NCI-H510A treated with DMSO at 0.1 percent for 48 hours (cell line): ENCODE measurements around the gene DVL1.

Experiments
- DNase-seq: peaks from one replicate; lab custom pipeline; 2025; lab: John Stamatoyannopoulos, UW

Gene DVL1

GRCh38 chr1:1298861-1299685 lies 50.1 kb downstream of the DVL1 start:
- no peak for DNase-seq

GRCh38 chr1:1297802-1298424 lies 51.3 kb downstream of the DVL1 start:
- DNase-seq: no peak

GRCh38 chr1:1296070-1297061 lies 52.9 kb downstream of the DVL1 start:
- no peak for DNase-seq

GRCh38 chr1:1295154-1295923 lies 53.9 kb downstream of the DVL1 start:
- no peak for DNase-seq

GRCh38 chr1:1294250-1294890 lies 54.8 kb downstream of the DVL1 start:
- no peak for DNase-seq

GRCh38 chr1:1293263-1294249 lies 55.7 kb downstream of the DVL1 start:
- DNase-seq: no peak

GRCh38 chr1:1292851-1293250 lies 56.4 kb downstream of the DVL1 start:
- no peak for DNase-seq

GRCh38 chr1:1292442-1292779 lies 56.8 kb downstream of the DVL1 start:
- DNase-seq: no peak

- DNase-seq: peak; percentile 99
These were observed 57.4 kb downstream of the DVL1 start for GRCh38 chr1:1291548-1292441.

- peak; percentile 79 for DNase-seq
These were observed 58.1 kb downstream of the DVL1 start for GRCh38 chr1:1291023-1291528.

- DNase-seq: peak; percentile 94
These were observed 58.9 kb downstream of the DVL1 start for GRCh38 chr1:1290238-1290731.

- DNase-seq: no peak
These were observed 61.7 kb downstream of the DVL1 start for GRCh38 chr1:1287288-1288110.

- DNase-seq: no peak
These were observed 62.6 kb downstream of the DVL1 start for GRCh38 chr1:1286313-1287261.

GRCh38 chr1:1285611-1286311 lies 63.5 kb downstream of the DVL1 start:
- peak; percentile 31 for DNase-seq
